Activated T-helper 1 cell treated with anti-CD3 and anti-CD28 coated beads, Interleukin-12 subunit alpha, Interleukin-12 subunit beta, Interleukin-2, Interleukin-4 antibody, amounts not matched to agents 30 ng/mL and 10 ng/mL and 1 ng/mL, durations not matched to agents 14 hours and 24 hours and 36 hours (primary cell): Measurements from ENCODE around the gene CEP104. TPM values are rescaled to one million over a fixed set of nuclear protein-coding genes. Genes with fewer than 3 reads are reported as not detected.
A peak's percentile ranks its signal among the peaks of the same experiment; 100 is the strongest.

Experiments used
- DNase-seq: peaks from one replicate; pipeline ENCODE4 v3.0.0; 2021; ENCODE audit warnings: low spot score
- H3K27ac Mint-ChIP-seq: one replicate; pipeline ENCODE4 v1.8.0; 2021; ENCODE audit warnings: mild to moderate bottlenecking, mixed read lengths
- H3K27me3 Mint-ChIP-seq: one replicate; pipeline ENCODE4 v1.8.0; 2022; ENCODE audit warnings: mild to moderate bottlenecking, moderate library complexity, mixed read lengths; ENCODE audit not compliant: insufficient read depth
- H3K36me3 Mint-ChIP-seq: one replicate; pipeline ENCODE4 v1.8.0; 2021; ENCODE audit warnings: low read depth, mixed read lengths
- H3K4me1 Mint-ChIP-seq: one replicate; pipeline ENCODE4 v1.8.0; 2021; ENCODE audit warnings: low read depth, mixed read lengths
- H3K4me3 Mint-ChIP-seq: one replicate; pipeline ENCODE4 v1.8.0; 2021; ENCODE audit warnings: mild to moderate bottlenecking, moderate library complexity, mixed read lengths
- H3K9me3 Mint-ChIP-seq: one replicate; pipeline ENCODE4 v1.8.0; 2021; ENCODE audit warnings: mixed read lengths
- intact Hi-C: fragments of 100-400 bp; cut with micrococcal nuclease; formaldehyde crosslinking; loops from one replicate; pipeline ENCODE4 v1.15.1; 2024
- total RNA-seq: library from RNA; stranded (reverse); gene quantifications from 2 replicates; pipeline ENCODE4 v1.2.3, GENCODE V29; 2022

Gene CEP104
- total RNA-seq, 1 donor from 2014 or later, result 55.5 TPM

DNA sequence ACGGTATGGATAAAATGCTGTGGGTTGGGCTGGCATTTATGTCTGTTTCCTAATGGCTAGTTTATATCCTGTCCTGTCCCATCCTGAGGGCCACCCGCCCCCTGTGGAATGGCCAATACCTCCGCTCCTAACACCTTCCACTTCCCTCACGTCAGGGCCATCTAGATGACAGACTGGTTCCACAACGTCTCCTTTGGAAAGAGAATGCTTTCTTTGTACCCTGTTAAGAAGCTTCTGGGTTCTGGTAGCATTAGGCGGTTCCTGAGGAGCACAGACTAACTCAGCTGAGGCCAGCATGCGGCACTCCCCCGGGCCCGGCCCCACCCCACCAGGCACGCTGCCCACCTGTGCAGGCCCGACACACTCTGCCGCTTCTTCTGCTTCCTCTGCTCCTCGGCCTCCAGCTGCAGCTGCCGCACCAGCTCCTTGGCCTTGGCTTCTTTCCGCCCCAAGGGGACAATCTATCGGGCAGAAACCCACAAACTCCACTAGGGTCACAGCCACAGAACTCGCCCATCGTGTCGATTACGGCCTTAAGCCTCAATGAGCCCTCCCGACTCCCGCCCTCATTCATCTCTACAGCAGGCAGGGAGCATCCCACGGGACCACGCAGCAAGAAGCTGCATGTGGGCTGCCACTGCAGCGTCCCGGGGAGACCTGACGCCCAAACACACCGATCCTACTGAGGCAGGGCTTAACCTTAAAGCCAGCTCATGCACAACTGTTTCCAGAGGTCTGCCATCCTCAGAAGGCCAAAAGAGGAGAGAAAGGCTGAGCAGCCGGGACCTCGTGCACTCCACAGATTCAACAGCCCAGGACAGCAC, 73.1 kb downstream of the CEP104 start:
- Mint-ChIP-seq H3K9me3 (no peaks in the 10 kb centered on the region), H3K27ac (no peak overlapping the region), H3K4me3 (no peak overlapping the region), H3K4me1 (peaks cover 15% of the 10 kb centered on the region), H3K36me3 (peaks cover 44% of the 10 kb centered on the region), H3K27me3 (no peaks in the 10 kb centered on the region)
- no peak for DNase-seq
- intact Hi-C loops, result no loop called here

DNA sequence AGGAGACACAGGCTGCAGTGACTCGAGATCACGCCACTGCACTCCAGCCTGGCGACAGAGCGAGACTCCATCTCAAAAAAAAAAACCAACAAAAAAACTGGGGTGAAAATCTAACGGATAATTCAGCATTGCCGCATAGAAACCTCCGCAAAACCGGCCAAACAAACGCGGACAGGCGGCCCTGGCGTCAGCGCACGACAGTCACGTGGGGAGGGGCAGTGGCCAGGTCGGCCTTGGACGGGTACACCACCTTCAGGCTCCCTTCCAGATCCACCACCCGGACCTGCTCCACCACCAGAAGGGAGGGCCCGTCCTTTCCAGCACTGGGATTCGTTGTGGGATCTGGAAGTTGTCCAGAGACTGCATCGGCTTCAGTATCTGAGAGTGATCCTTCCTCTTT, 76.1 kb downstream of the CEP104 start:
- H3K4me3 Mint-ChIP-seq, result no peak overlapping the region
- H3K27me3 Mint-ChIP-seq, result no peaks in the 10 kb centered on the region
- no peak for DNase-seq
- H3K36me3 Mint-ChIP-seq, result peaks cover 33% of the 10 kb centered on the region
- no peaks in the 10 kb centered on the region for H3K9me3 Mint-ChIP-seq
- H3K4me1 Mint-ChIP-seq, result peaks cover under 1% of the 10 kb centered on the region
- H3K27ac Mint-ChIP-seq, result no peak overlapping the region
- intact Hi-C loops, result no loop called here

DNA sequence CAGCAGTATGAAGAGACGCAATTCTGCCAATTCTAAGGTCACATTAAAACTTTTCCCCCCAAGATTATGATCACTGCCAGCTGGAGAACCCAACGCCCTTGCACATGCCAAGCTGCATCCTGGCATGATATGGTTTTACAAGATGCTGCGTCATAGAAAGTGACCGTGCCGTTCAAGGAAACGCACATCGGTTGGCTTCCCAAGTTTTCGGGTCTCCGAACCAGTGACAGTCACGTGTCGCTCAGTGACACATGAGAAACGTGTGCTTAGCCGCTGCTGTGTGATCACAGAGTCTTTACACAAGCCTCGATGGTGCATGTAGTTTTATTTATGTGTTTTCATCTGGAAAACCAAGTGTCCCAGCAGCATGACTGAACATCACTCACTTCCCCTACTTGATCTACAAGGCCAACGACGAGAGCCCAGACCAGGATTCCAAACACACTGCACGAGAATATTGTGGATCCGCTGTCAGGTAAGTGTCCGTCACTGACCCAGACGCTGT, 77.0 kb downstream of the CEP104 start:
- Mint-ChIP-seq H3K27me3 (no peaks in the 10 kb centered on the region), H3K27ac (no peak overlapping the region), H3K4me1 (peaks cover 4% of the 10 kb centered on the region), H3K9me3 (no peaks in the 10 kb centered on the region), H3K36me3 (peaks cover 28% of the 10 kb centered on the region), H3K4me3 (no peak overlapping the region)
- intact Hi-C loops, result loop anchor here (10.0 kb wide), 1 partner anchor 155 kb away; the partner anchor contains the start of gene TPRG1L
- DNase-seq, result no peak

DNA sequence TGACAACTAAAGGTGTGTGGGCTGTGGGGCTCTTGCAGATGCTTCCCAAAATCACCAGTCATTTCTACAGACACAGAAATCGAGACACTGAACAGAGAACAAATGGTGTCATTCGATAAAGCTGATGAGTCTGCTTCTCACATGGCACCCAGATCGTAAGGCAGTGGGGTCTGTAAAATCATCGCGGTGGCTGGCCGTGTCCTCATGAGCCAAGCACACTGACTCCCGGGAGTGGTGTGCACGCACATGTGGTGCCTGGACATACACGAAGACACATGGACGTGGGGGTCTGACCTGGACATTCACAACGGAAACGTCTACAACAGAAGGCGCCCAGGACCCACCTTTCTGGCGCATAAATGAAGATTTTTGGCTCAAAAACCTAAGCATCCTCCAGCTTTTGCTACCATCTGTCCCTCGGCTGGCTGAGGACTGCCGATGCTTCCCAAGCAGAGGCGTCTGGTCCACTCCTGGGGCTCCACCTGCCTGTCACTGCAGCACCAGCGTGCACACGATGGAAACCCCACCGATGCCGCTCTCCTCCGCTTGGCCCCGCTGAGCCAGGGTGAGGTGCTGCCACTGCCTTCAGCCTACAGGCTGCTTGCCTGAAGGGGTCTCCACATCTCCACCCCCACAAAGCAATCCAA, 77.6 kb downstream of the CEP104 start:
- Mint-ChIP-seq H3K36me3 (peaks cover 26% of the 10 kb centered on the region), H3K9me3 (no peaks in the 10 kb centered on the region), H3K4me1 (peaks cover 4% of the 10 kb centered on the region), H3K27me3 (no peaks in the 10 kb centered on the region), H3K4me3 (no peak overlapping the region), H3K27ac (no peak overlapping the region)
- intact Hi-C loops, result loop anchor here (10.0 kb wide), 1 partner anchor 155 kb away; the partner anchor contains the start of gene TPRG1L
- DNase-seq, result no peak

DNA sequence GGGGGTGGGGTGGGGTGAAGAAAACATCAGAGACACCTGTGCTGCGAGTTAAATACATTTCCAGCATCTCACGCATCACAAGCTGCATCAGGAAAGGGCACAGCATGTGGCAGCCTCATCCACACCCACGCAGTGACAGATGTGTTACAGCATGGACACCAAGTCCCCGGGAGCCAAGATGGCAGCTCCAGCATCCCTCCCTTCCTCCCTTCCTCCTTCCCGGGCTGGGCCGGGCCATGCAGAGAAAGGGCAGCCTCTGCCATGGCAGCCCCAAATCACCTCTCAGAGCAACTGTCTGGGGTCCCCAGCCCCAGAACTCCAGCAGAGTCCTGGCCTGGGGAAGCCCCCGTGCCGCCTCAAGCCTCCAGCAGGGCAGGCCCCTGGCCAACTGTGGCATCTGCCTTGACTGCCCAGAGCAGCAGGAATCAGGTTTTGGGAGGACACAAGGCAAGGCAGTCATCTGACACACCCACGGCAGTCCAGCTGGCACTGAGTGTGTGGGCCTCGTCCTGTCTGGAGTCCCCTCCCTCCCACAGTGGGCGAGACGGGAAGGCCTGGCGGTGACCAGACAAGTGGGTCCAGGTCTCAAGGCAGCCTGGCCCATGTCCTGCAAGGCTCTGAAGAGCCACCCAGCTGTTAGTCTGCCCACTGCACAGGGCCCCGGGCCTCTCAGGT, 78.3 kb downstream of the CEP104 start:
- intact Hi-C loops, result loop anchor here (10.0 kb wide), 1 partner anchor 154 kb away; the partner anchor contains the start of gene TPRG1L
- Mint-ChIP-seq H3K27ac (no peak overlapping the region), H3K9me3 (no peaks in the 10 kb centered on the region), H3K36me3 (peaks cover 20% of the 10 kb centered on the region), H3K27me3 (no peaks in the 10 kb centered on the region), H3K4me1 (peaks cover 4% of the 10 kb centered on the region), H3K4me3 (no peak overlapping the region)
- no peak for DNase-seq

DNA sequence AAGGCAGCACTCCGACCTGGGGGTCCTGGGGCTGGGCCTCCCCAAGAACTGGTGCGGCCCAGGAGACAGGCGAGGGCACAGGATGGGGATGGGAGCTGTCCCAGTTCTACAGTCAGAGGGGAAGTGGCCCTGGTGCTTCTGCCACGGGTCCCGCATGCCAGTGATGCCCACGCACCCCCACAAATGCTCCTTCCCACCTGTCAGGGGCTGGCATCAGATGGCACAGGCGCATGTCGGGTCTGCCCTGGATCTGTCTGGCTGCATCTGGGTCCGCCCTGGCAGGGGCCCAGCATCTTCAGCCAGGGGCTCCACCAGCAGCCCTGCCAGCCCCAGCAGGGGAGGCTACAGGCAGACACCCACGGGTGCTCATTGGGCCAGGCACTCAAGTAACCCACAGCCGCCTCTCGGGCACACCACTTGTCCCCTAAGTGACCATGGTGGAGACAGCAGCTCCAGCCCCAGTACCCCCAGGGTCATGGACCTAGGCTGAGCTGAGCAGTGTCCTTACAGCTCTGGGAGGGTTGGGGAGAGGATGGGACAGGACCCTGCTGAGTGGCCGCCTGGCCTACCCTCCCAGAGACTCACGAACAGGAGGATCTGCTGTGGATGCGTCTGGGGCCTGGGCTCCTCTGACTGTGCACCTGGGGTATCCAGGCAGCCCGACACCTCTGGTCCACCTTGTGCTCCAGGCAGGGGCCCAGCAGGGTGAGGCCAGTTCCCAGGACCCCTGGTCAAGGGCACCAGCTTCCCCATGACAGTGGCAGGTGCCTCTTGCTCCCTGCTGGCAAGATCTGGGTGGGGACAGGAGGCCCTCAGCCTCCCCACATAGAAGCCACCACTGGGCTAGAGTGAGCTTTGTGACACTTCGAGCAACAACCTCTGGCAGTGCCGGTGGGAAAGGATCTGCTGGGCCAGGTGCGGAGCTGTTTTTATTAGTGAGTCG, 79.1 kb downstream of the CEP104 start:
- intact Hi-C loops, result loop anchor here (10.0 kb wide), 1 partner anchor 153 kb away; the partner anchor contains the start of gene TPRG1L
- H3K4me3 Mint-ChIP-seq, result no peak overlapping the region
- H3K27ac Mint-ChIP-seq, result no peak overlapping the region
- no peaks in the 10 kb centered on the region for H3K9me3 Mint-ChIP-seq
- H3K27me3 Mint-ChIP-seq, result no peaks in the 10 kb centered on the region
- DNase-seq, result no peak
- peaks cover 20% of the 10 kb centered on the region for H3K36me3 Mint-ChIP-seq
- H3K4me1 Mint-ChIP-seq, result peaks cover 4% of the 10 kb centered on the region

DNA sequence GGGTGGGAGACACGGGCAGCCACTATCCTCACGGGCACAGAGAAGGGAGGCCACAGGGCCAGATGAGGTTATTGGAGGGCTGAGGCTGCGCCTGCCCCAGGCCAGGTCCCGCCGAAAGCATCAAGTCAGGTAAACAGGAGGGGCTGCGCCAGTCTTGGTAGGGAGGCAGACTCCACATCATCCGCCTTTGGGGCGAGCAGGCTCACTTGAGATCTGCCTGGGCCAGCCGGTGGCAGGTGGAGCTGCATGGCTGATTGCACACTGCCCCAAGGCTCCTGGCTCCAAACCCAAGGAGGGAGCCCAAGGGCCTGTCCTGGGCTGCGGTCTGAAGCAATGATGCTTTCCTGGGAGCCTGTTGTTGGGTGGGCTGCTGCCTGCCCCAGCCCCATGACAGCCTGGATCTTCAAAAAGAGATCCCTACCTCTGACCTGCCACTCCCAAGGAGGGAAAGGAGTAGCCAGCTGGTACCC, 79.9 kb downstream of the CEP104 start:
- intact Hi-C loops, result loop anchor here (10.0 kb wide), 1 partner anchor 152 kb away; the partner anchor contains the start of gene TPRG1L
- Mint-ChIP-seq H3K4me3 (no peak overlapping the region), H3K27ac (no peak overlapping the region), H3K36me3 (peaks cover 15% of the 10 kb centered on the region), H3K9me3 (no peaks in the 10 kb centered on the region), H3K4me1 (peaks cover 4% of the 10 kb centered on the region), H3K27me3 (no peaks in the 10 kb centered on the region)
- no peak for DNase-seq

DNA sequence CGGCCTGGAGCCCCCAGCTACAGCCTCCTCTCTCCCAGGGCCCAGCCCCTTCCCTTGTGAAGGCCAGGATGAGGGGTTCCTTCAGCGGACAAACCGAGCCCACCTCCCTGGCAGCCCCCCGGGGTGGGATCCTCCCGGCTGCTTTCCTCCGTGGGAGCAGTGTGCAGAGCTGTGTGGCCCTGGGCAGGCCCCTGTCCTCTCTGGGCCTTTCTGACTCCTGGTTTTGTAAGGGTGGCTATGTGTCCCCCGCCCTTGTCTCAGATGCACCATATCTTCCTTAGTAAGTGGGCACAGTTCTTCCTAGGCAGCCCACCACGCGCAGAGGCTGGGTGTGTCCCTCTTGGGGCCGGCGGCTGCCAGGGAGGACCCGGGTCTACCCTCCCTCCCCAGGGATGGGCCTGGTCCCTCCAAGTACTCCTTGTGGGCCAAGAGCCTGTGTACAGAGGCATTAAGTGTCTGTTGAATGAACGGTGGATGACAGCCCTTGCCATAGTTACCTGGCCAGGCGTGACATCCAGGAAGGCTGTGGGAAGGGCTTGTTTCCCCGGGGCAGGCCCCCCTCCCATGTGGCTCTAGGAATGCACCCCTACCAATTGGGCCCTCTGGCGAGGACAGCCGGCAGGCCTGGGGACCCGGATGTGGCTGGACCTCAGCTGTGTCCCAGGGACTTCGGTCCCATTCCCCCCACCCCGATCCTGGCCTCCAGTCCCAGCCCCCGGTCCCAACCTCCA, 80.6 kb downstream of the CEP104 start:
- intact Hi-C loops, result loop anchor here (1.0 to 10.0 kb wide), 3 partner anchors 20 to 152 kb away; partner anchors contain the start of genes LRRC47 and TPRG1L
- Mint-ChIP-seq H3K36me3 (peaks cover 12% of the 10 kb centered on the region), H3K4me3 (no peak overlapping the region), H3K27ac (no peak overlapping the region), H3K9me3 (no peaks in the 10 kb centered on the region), H3K27me3 (peaks cover 2% of the 10 kb centered on the region), H3K4me1 (peaks cover 8% of the 10 kb centered on the region)
- DNase-seq, result no peak

DNA sequence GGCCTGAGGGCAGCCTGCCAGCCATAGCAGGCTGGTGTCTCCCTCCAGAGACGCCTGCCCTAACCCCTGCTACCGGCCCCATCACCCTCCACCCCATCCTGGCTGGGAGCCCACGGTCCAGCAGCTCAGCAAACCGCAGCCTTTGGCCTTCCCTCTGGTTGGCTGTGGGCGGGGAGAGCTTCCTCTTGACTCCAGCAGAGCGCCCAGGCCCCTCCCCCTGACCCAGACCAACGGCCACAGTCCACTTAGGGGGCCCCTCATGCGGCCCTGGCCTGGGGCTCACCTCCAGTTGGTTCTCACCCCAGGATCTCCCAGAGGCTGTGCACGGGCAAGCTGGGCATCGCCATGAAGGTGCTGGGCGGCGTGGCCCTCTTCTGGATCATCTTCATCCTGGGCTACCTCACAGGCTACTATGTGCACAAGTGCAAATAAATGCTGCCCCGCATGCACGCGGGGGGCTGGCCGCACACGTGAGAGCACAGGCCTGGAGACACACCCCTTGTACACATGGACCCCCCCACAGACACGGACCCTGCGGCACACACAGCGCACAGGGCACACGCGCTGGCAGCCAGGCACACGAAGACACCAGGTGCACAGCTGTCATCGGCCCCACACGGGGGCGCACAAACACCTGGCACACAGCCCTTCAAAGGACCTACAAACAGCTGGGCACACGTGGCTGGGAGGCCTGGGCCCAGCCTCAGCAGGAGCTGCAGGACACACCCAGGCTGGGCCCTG, 81.4 kb downstream of the CEP104 start:
- intact Hi-C loops, result loop anchor here (1.0 to 10.0 kb wide), 3 partner anchors 21 to 151 kb away; partner anchors contain the start of genes LRRC47 and TPRG1L
- peaks cover 8% of the 10 kb centered on the region for H3K4me1 Mint-ChIP-seq
- no peak overlapping the region for H3K27ac Mint-ChIP-seq
- peaks cover 2% of the 10 kb centered on the region for H3K27me3 Mint-ChIP-seq
- peaks cover 6% of the 10 kb centered on the region for H3K36me3 Mint-ChIP-seq
- peak; percentile 30 for DNase-seq
- H3K4me3 Mint-ChIP-seq, result no peak overlapping the region
- no peaks in the 10 kb centered on the region for H3K9me3 Mint-ChIP-seq

DNA sequence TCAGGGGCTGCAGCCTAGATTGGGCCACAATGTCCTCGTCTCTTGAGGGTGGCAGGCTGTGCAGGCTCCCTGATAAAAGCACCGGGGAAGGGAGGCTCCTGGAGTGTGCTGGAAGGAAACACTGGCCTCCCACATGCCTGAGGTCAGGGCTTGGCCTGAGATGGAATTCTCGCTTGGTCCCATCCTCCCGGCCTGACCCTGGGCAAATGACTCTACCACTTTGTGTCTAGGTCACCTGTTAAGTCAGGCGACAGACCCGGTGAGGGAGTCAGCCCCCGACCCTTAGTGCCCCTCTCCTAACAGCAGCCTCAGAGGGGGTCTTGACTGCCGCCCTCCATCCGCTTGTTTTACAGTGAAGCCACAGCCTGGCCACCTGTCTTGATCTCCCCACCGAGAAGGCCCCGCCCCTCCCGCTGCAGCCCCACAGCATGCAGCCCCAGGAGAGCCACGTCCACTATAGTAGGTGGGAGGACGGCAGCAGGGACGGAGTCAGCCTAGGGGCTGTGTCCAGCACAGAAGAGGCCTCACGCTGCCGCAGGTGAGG, 82.0 kb downstream of the CEP104 start:
- intact Hi-C loops, result loop anchor here (5.0 to 10.0 kb wide), 2 partner anchors 150 to 1573 kb away; partner anchors contain the start of gene TPRG1L
- Mint-ChIP-seq H3K27me3 (peaks cover 5% of the 10 kb centered on the region), H3K36me3 (peaks cover 4% of the 10 kb centered on the region), H3K27ac (no peak overlapping the region), H3K4me3 (no peak overlapping the region), H3K4me1 (peaks cover 8% of the 10 kb centered on the region), H3K9me3 (no peaks in the 10 kb centered on the region)
- DNase-seq, result no peak
